GM18502 (cell line): Measurements from ENCODE around the gene NNAT.
"Not testable (repeated sequence)": the region's sequence is repeated elsewhere in the genome, so short reads cannot be mapped to it uniquely, and the experiment has no call there.

Experiments
- ATAC-seq: cut with Tn5 transposase; IDR thresholded peaks from one replicate; pipeline ENCODE4 v1.9.1; 2021; ENCODE audit warnings: mild to moderate bottlenecking; ENCODE audit not compliant: unreplicated experiment, poor library complexity

NNAT gene

GRCh38 chr20:37521061-37521771, at the start of gene NNAT:
Gene NNAT, plus strand, starts transcription at chr20:37521250. Its CDS starts 82 bp downstream, at chr20:37521332.
- ATAC-seq, result no peak

GRCh38 chr20:37471741-37472235, 49.3 kb upstream of the NNAT start:
- no peak for ATAC-seq

- ATAC-seq, result not testable (repeated sequence)
These were observed 48.6 kb upstream of the NNAT start for GRCh38 chr20:37472435-37472834.

GRCh38 chr20:37473249-37474000, 47.6 kb upstream of the NNAT start:
- no peak for ATAC-seq

GRCh38 chr20:37474386-37474785, 46.7 kb upstream of the NNAT start:
- no peak for ATAC-seq

GRCh38 chr20:37475252-37475651, 45.8 kb upstream of the NNAT start:
- ATAC-seq, result no peak

GRCh38 chr20:37477041-37477440, 44.0 kb upstream of the NNAT start:
- ATAC-seq, result no peak

- no peak for ATAC-seq
These were observed 41.8 kb upstream of the NNAT start for GRCh38 chr20:37479266-37479665.

GRCh38 chr20:37479925-37480691, 40.9 kb upstream of the NNAT start:
- no peak for ATAC-seq

- ATAC-seq, result no peak
These were observed 40.1 kb upstream of the NNAT start for GRCh38 chr20:37480919-37481318.

- no peak for ATAC-seq
These were observed 39.4 kb upstream of the NNAT start for GRCh38 chr20:37481610-37482009.

GRCh38 chr20:37484331-37484730, 36.7 kb upstream of the NNAT start:
- ATAC-seq, result no peak

GRCh38 chr20:37486209-37486608, 34.8 kb upstream of the NNAT start:
- ATAC-seq, result not testable (repeated sequence)

- ATAC-seq, result no peak
These were observed 30.2 kb upstream of the NNAT start for GRCh38 chr20:37490663-37491350.

GRCh38 chr20:37492096-37492625, 28.9 kb upstream of the NNAT start:
- ATAC-seq, result no peak

- ATAC-seq, result no peak
These were observed 28.1 kb upstream of the NNAT start for GRCh38 chr20:37492945-37493344.

- no peak for ATAC-seq
These were observed 26.7 kb upstream of the NNAT start for GRCh38 chr20:37494301-37494700.

GRCh38 chr20:37494796-37495195, 26.3 kb upstream of the NNAT start:
- ATAC-seq, result no peak

GRCh38 chr20:37498066-37498665, 22.9 kb upstream of the NNAT start:
- ATAC-seq, result no peak

GRCh38 chr20:37500311-37500710, 20.7 kb upstream of the NNAT start:
- no peak for ATAC-seq
